Measurements from ENCODE around the gene GPNMB.

DNA sequence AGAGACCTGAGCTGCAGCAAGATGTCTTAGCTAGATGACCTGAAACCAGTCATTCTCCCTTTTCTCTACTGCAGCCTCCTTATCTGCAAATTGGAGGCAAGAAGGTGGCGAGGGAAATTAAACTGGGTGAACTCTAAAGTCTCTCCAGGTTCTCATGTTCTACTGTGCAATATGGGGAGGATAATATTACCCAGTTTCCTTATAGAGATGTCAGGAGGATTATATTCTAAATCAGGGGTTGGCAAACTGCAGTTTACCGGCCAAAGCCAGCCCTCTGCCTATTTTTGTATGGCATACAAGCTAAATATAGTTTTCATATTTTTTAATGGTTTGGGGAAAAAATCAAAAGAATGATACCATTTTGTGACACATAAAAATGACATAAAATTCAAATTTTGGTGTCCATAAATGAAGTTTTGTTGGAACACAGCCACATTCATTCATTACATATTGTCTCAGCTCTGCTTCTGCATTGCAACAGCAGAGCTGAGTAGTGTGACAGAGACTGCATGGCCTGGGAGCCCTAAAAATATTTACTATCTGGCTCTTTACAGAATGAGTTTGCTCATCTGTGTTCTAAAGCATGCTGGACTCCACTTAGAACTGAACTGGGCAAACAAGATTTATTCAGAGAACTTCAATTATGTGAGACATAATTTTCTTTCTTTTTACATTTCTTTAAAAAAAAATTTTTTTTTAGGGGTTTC lies 33.4 kb downstream of the GPNMB start:
- no peak for TF ChIP-seq POLR2A (IDR thresholded peaks at IDR 0.05)
- TF ChIP-seq, protein P1, sequence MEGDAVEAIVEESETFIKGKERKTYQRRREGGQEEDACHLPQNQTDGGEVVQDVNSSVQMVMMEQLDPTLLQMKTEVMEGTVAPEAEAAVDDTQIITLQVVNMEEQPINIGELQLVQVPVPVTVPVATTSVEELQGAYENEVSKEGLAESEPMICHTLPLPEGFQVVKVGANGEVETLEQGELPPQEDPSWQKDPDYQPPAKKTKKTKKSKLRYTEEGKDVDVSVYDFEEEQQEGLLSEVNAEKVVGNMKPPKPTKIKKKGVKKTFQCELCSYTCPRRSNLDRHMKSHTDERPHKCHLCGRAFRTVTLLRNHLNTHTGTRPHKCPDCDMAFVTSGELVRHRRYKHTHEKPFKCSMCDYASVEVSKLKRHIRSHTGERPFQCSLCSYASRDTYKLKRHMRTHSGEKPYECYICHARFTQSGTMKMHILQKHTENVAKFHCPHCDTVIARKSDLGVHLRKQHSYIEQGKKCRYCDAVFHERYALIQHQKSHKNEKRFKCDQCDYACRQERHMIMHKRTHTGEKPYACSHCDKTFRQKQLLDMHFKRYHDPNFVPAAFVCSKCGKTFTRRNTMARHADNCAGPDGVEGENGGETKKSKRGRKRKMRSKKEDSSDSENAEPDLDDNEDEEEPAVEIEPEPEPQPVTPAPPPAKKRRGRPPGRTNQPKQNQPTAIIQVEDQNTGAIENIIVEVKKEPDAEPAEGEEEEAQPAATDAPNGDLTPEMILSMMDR (IDR thresholded peaks at IDR 0.05) = no peak
- no peak for TF ChIP-seq EP300 (IDR thresholded peaks at IDR 0.05)
